Endothelial cell of umbilical vein (primary cell): Measurements from ENCODE around the gene TRIM37. TPM values are rescaled to one million over a fixed set of nuclear protein-coding genes. Genes with fewer than 3 reads are reported as not detected.

ENCODE experiments used
- BruUV-seq: library from RNA; stranded (reverse); fragments of 400-500 nt; replicated peaks from 2 replicates; lab custom pipeline; 2021; lab: Mats Ljungman, UMichigan
- CTCF ChIA-PET: fragments of 300-600, 350-600 bp; sonication (Branson Sonifier 250); formaldehyde crosslinking; loops from one replicate; lab custom pipeline; 2021; ENCODE audit warnings: antibody characterized with exemption, inconsistent platforms; lab: Charles Lee
- POLR2A ChIA-PET: fragments of 300-600, 350-600 bp; sonication (Branson Sonifier 250); formaldehyde crosslinking; loops from one replicate; lab custom pipeline; 2021; ENCODE audit warnings: antibody characterized with exemption, inconsistent platforms; lab: Charles Lee
- DNase-seq: peaks from one replicate; pipeline ENCODE4 v3.0.0-alpha.2; 2011; ENCODE audit warnings: low read depth, low spot score
- FAIRE-seq: peaks from 2 replicates; lab custom pipeline; 2011; peaks lifted over from hg19 to GRCh38; lab: Jason Lieb, UNC
- H2AFZ ChIP-seq: 2 replicates; pipeline ENCODE4 v1.6.0; 2012; ENCODE audit warnings: low read depth, low read length, control low read depth, inconsistent platforms
- H3K27ac ChIP-seq: 2 replicates; pipeline ENCODE4 v1.5.1; 2011; ENCODE audit warnings: low read depth, mild to moderate bottlenecking, control low read depth, low read length, moderate library complexity; ENCODE audit not compliant: insufficient read depth
- H3K27me3 ChIP-seq, 2 experiments: 2 replicates each; pipeline versions ENCODE4 v1.6.0 to v1.6.1; 2011; ENCODE audit warnings: low read length in 2 of 2, mixed read lengths in 1 of 2; ENCODE audit not compliant: control insufficient read depth in 2 of 2, insufficient read depth in 2 of 2
- H3K36me3 ChIP-seq, 2 experiments: 2 replicates in 1 of 2; 3 replicates in 1 of 2; pipeline ENCODE4 v1.5.1; 2011; ENCODE audit warnings: low read length in 2 of 2, mild to moderate bottlenecking in 1 of 2, moderate library complexity in 1 of 2; ENCODE audit not compliant: control insufficient read depth in 2 of 2, insufficient read depth in 2 of 2; ENCODE audit errors: extremely low read depth in 1 of 2
- H3K4me1 ChIP-seq: 3 replicates; pipeline ENCODE4 v1.5.1; 2011; ENCODE audit warnings: mild to moderate bottlenecking, low read length; ENCODE audit not compliant: control insufficient read depth, insufficient read depth; ENCODE audit errors: extremely low read depth
- H3K4me2 ChIP-seq: 2 replicates; pipeline ENCODE4 v1.6.1; 2011; ENCODE audit warnings: low read length, control low read depth, mixed read lengths; ENCODE audit not compliant: insufficient read depth
- H3K4me3 ChIP-seq, 3 experiments: fragments of 200-600 bp in 1 of 3; sonication (generic), shearing (Covaris generic) in 1 of 3; replicated peaks in 1 of 3; 2 replicates each; pipeline ENCODE4 v1.5.1; 2011 to 2016; ENCODE audit warnings: control low read depth in 3 of 3, low read length in 3 of 3, mild to moderate bottlenecking in 2 of 3, inconsistent platforms in 1 of 3, low read depth in 1 of 3, moderate library complexity in 1 of 3; ENCODE audit not compliant: insufficient read depth in 1 of 3
- H3K79me2 ChIP-seq: 2 replicates; pipeline ENCODE4 v1.6.0; 2012; ENCODE audit warnings: low read length, inconsistent platforms; ENCODE audit not compliant: control insufficient read depth, insufficient read depth
- H3K9ac ChIP-seq: replicated peaks from 2 replicates; pipeline ENCODE3; 2011; ENCODE audit warnings: low read length, control low read depth; ENCODE audit not compliant: insufficient read depth; ENCODE audit errors: extremely low read depth
- H3K9me1 ChIP-seq: replicated peaks from 3 replicates; pipeline ENCODE4 v1.6.0; 2011; ENCODE audit warnings: mild to moderate bottlenecking, low read length; ENCODE audit not compliant: control insufficient read depth, insufficient read depth; ENCODE audit errors: extremely low read depth
- H3K9me3 ChIP-seq: replicated peaks from 2 replicates; pipeline ENCODE4 v1.5.1; 2012; ENCODE audit warnings: low read length, inconsistent platforms; ENCODE audit not compliant: control insufficient read depth, insufficient read depth
- H4K20me1 ChIP-seq: replicated peaks from 2 replicates; pipeline ENCODE3; 2011; ENCODE audit warnings: mild to moderate bottlenecking, low read length; ENCODE audit not compliant: control insufficient read depth, insufficient read depth; ENCODE audit errors: extremely low read depth
- CTCF ChIP-seq, 2 donors: IDR thresholded peaks; 1 replicate in 1 of 2; 2 replicates in 1 of 2; pipeline ENCODE4 v1.5.1; 2011; ENCODE audit warnings: low read length in 2 of 2, mild to moderate bottlenecking in 2 of 2, moderate library complexity in 2 of 2, control low read depth in 1 of 2, inconsistent platforms in 1 of 2, low read depth in 1 of 2; ENCODE audit not compliant: insufficient read depth in 1 of 2; ENCODE audit errors: extremely low read depth in 1 of 2
- EZH2 ChIP-seq: IDR thresholded peaks from 2 replicates; pipeline ENCODE4 v1.6.1; 2012; ENCODE audit warnings: borderline replicate concordance, low read depth, mild to moderate bottlenecking, moderate library complexity, low read length, inconsistent platforms; ENCODE audit not compliant: severe bottlenecking
- MYC ChIP-seq: IDR thresholded peaks from one replicate; pipeline ENCODE4 v1.6.1; 2011; ENCODE audit warnings: mild to moderate bottlenecking, low read depth, low read length
- POLR2A ChIP-seq: IDR thresholded peaks from 2 replicates; pipeline ENCODE4 v1.6.1; 2012; ENCODE audit warnings: low read depth, mild to moderate bottlenecking, control low read depth, low read length
- dilution Hi-C: fragments of 300-500 bp; cut with MboI; formaldehyde crosslinking; loops from one replicate; pipeline ENCODE4 v1.15.0; 2019; ENCODE audit warnings: low sequenced_read_pairs; ENCODE audit not compliant: extremely low pct_ligation_motif_present
- intact Hi-C: fragments of 100-400 bp; cut with micrococcal nuclease; formaldehyde crosslinking; loops from one replicate; pipeline ENCODE4 v1.10.0; 2022
- polyA plus RNA-seq, 4 experiments: library from polyadenylated mRNA; depleted of rRNA in 3 of 4; stranded (reverse) in 3 of 4; unstranded in 1 of 4; fragments of >200 nt; gene quantifications; 2 replicates each; pipeline versions ENCODE4 v1.2.1 to v1.2.3, GENCODE V29; 2011 to 2012; ENCODE audit warnings: missing spikeins in 1 of 4
- total RNA-seq: library from RNA; stranded (reverse); gene quantifications from 2 replicates; pipeline ENCODE4 v1.2.3, GENCODE V29; 2021

The TRIM37 gene
- total and polyA plus RNA-seq, 2 donors (not counting 3 experiments of a cell fraction or from before 2014, with no cell fraction given): 18.8 to 41.9 TPM

DNA sequence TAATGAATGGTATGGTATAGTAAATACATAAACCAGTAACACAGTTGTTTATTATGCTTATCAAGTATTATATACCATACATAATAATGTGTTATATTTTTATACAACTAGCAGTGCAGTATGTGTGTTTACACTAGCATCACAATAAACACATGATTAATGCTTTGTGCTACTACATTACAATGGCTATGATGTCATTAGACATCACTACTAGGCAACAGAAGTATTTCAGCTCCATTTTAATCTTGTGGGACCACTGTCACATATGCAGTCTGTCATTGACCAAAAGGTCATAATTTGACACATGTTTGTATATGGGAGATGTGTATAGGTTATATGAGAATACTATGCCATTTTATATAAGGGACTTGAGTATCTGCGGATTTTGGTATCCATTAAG is 32.7 kb downstream of the TRIM37 start:
- DNase-seq (no peak), FAIRE-seq (no peak)
- Histone ChIP-seq H3K9me1 (no peaks in the 10 kb centered on the region), H3K4me2 (no peak overlapping the region), H3K79me2 (no peaks in the 10 kb centered on the region), H3K4me3 (no peak overlapping the region), H3K27ac (peak overlapping the region; percentile 72), H3K4me1 (peaks cover 15% of the 10 kb centered on the region), H2AFZ (no peak overlapping the region), H3K36me3 (peaks cover 5 to 16% of the 10 kb centered on the region in 2 experiments), H3K27me3 (no peaks in the 10 kb centered on the region), H3K9me3 (no peaks in the 10 kb centered on the region), H3K9ac (peak overlapping the region; percentile 27), H4K20me1 (no peaks in the 10 kb centered on the region)
- ChIA-PET CTCF (no interaction called here), POLR2A (interaction anchor here (1.0 to 1.1 kb wide), 2 partner anchors 10 to 33 kb away, joined by 3 to 5 read pairs; partner anchors contain the start of gene TRIM37)
- no peak for TF ChIP-seq EZH2
- BruUV-seq: TSS peak; percentile 53
- dilution Hi-C loops (no loop called here), intact Hi-C loops (loop anchor here (1.0 kb wide), 1 partner anchor 19 kb away; no protein-coding TSS in a partner anchor)

- H4K20me1 ChIP-seq: no peaks in the 10 kb centered on the region
- H3K9ac ChIP-seq: no peak overlapping the region
- FAIRE-seq: no peak
- dilution Hi-C loops: no loop called here
- no peak overlapping the region for H3K4me3 ChIP-seq
- intact Hi-C loops: no loop called here
- H3K4me2 ChIP-seq: no peak overlapping the region
- H3K9me3 ChIP-seq: no peaks in the 10 kb centered on the region
- no peak overlapping the region for H2AFZ ChIP-seq
- no TSS peak for BruUV-seq
- peaks cover 14% of the 10 kb centered on the region for H3K4me1 ChIP-seq
- TF ChIP-seq MYC: no peak
- no peak for TF ChIP-seq CTCF (IDR thresholded peaks at IDR 0.05; ENCODE audit: extremely low read depth in 1 of 2, insufficient read depth in 1 of 2, low read depth in 1 of 2, low read length in 2 of 2)
- TF ChIP-seq POLR2A: no peak
- POLR2A ChIA-PET: no interaction called here
- H3K27me3 ChIP-seq: no peaks in the 10 kb centered on the region
- DNase-seq: no peak
- no peak overlapping the region for H3K27ac ChIP-seq
- H3K79me2 ChIP-seq: no peaks in the 10 kb centered on the region
- peaks cover 8 to 16% of the 10 kb centered on the region in 2 experiments for H3K36me3 ChIP-seq
- CTCF ChIA-PET: interaction anchor here (0.5 kb wide), 1 partner anchor 485 kb away, joined by 3 read pairs; no protein-coding TSS in a partner anchor
- no peaks in the 10 kb centered on the region for H3K9me1 ChIP-seq
Observed at GRCh38 chr17:59069856-59070255, 36.8 kb downstream of the TRIM37 start.
